Mucosa of stomach (tissue), 1 donor: ENCODE data around the gene STON1.
A peak's percentile ranks its signal among the peaks of the same experiment; 100 is the strongest.
"Not testable (repeated sequence)": the region's sequence is repeated elsewhere in the genome, so short reads cannot be mapped to it uniquely, and the experiment has no call there.

Source experiments
- H3K27me3 ChIP-seq: one replicate; pipeline ENCODE4 v1.7.0; 2013; ENCODE audit warnings: mild to moderate bottlenecking, low read length; ENCODE audit not compliant: control insufficient read depth, insufficient read depth
- H3K36me3 ChIP-seq: one replicate; pipeline ENCODE4 v1.7.0; 2013; ENCODE audit warnings: low read length; ENCODE audit not compliant: control insufficient read depth, insufficient read depth
- H3K4me1 ChIP-seq: one replicate; pipeline ENCODE4 v1.7.0; 2013; ENCODE audit warnings: mild to moderate bottlenecking, low read length; ENCODE audit not compliant: control insufficient read depth, insufficient read depth
- H3K4me3 ChIP-seq: one replicate; pipeline ENCODE4 v1.7.0; 2013; ENCODE audit warnings: low read length
- H3K9ac ChIP-seq: one replicate; pipeline ENCODE4 v1.7.0; 2013; ENCODE audit warnings: mild to moderate bottlenecking, low read length, moderate library complexity
- H3K9me3 ChIP-seq: one replicate; pipeline ENCODE4 v1.7.0; 2013; ENCODE audit warnings: mild to moderate bottlenecking, low read length, moderate library complexity; ENCODE audit not compliant: control insufficient read depth
- donor health status: Pancreatic carcinoma.

Gene STON1

GRCh38 chr2:48511849-48512470 lies 18.0 kb upstream of the STON1 start:
- no peaks in the 10 kb centered on the region for H3K27me3 ChIP-seq
- H3K36me3 ChIP-seq, result no peaks in the 10 kb centered on the region
- peaks cover 8% of the 10 kb centered on the region for H3K4me1 ChIP-seq
- no peak overlapping the region for H3K4me3 ChIP-seq
- H3K9me3 ChIP-seq, result no peaks in the 10 kb centered on the region
- H3K9ac ChIP-seq, result no peak overlapping the region

GRCh38 chr2:48512571-48512970 lies 17.4 kb upstream of the STON1 start:
- Histone ChIP-seq H3K4me1 (peaks cover 8% of the 10 kb centered on the region), H3K36me3 (no peaks in the 10 kb centered on the region), H3K27me3 (no peaks in the 10 kb centered on the region), H3K4me3 (no peak overlapping the region), H3K9me3 (no peaks in the 10 kb centered on the region), H3K9ac (no peak overlapping the region)

- Histone ChIP-seq H3K4me3 (no peak overlapping the region), H3K36me3 (no peaks in the 10 kb centered on the region), H3K4me1 (no peaks in the 10 kb centered on the region), H3K27me3 (no peaks in the 10 kb centered on the region), H3K9me3 (no peaks in the 10 kb centered on the region), H3K9ac (no peak overlapping the region)
Observed at GRCh38 chr2:48514348-48515003, 15.5 kb upstream of the STON1 start.

GRCh38 chr2:48515513-48515985 lies 14.4 kb upstream of the STON1 start:
- Histone ChIP-seq H3K9me3 (no peaks in the 10 kb centered on the region), H3K4me1 (no peaks in the 10 kb centered on the region), H3K27me3 (no peaks in the 10 kb centered on the region), H3K36me3 (no peaks in the 10 kb centered on the region), H3K9ac (no peak overlapping the region), H3K4me3 (no peak overlapping the region)

- Histone ChIP-seq H3K4me3 (no peak overlapping the region), H3K4me1 (no peaks in the 10 kb centered on the region), H3K36me3 (no peaks in the 10 kb centered on the region), H3K9ac (no peak overlapping the region), H3K9me3 (no peaks in the 10 kb centered on the region), H3K27me3 (no peaks in the 10 kb centered on the region)
Observed at GRCh38 chr2:48519593-48519992, 10.4 kb upstream of the STON1 start.

GRCh38 chr2:48524756-48525155 lies 5.2 kb upstream of the STON1 start:
- H3K9ac ChIP-seq, H3K27me3 ChIP-seq, H3K36me3 ChIP-seq, H3K9me3 ChIP-seq, H3K4me3 ChIP-seq, H3K4me1 ChIP-seq: not testable (repeated sequence)

- Histone ChIP-seq H3K9ac (no peak overlapping the region), H3K4me1 (peaks cover 3% of the 10 kb centered on the region), H3K9me3 (no peaks in the 10 kb centered on the region), H3K27me3 (no peaks in the 10 kb centered on the region), H3K4me3 (no peak overlapping the region), H3K36me3 (no peaks in the 10 kb centered on the region)
Observed at GRCh38 chr2:48525269-48525943, 4.5 kb upstream of the STON1 start.

GRCh38 chr2:48527226-48527885 lies 2.6 kb upstream of the STON1 start:
- Histone ChIP-seq H3K9ac (no peak overlapping the region), H3K4me1 (peaks cover 8% of the 10 kb centered on the region), H3K4me3 (no peak overlapping the region), H3K9me3 (no peaks in the 10 kb centered on the region), H3K27me3 (no peaks in the 10 kb centered on the region), H3K36me3 (no peaks in the 10 kb centered on the region)

- Histone ChIP-seq H3K27me3 (no peaks in the 10 kb centered on the region), H3K36me3 (no peaks in the 10 kb centered on the region), H3K4me1 (peaks cover 8% of the 10 kb centered on the region), H3K9me3 (no peaks in the 10 kb centered on the region), H3K9ac (no peak overlapping the region), H3K4me3 (no peak overlapping the region)
Observed at GRCh38 chr2:48528431-48528830, 1.5 kb upstream of the STON1 start.

- Histone ChIP-seq H3K9ac (no peak overlapping the region), H3K27me3 (no peaks in the 10 kb centered on the region), H3K4me3 (no peak overlapping the region), H3K9me3 (no peaks in the 10 kb centered on the region), H3K36me3 (no peaks in the 10 kb centered on the region), H3K4me1 (peaks cover 8% of the 10 kb centered on the region)
Observed at GRCh38 chr2:48529194-48529593, 760 bp upstream of the STON1 start.

- H3K9ac ChIP-seq, result no peak overlapping the region
- H3K9me3 ChIP-seq, result no peaks in the 10 kb centered on the region
- H3K4me3 ChIP-seq, result no peak overlapping the region
- no peaks in the 10 kb centered on the region for H3K27me3 ChIP-seq
- no peaks in the 10 kb centered on the region for H3K36me3 ChIP-seq
- H3K4me1 ChIP-seq, result peaks cover 8% of the 10 kb centered on the region
Observed at GRCh38 chr2:48529676-48530032, 300 bp upstream of the STON1 start.

GRCh38 chr2:48531141-48531648 lies 1.2 kb downstream of the STON1 start:
- peaks cover 8% of the 10 kb centered on the region for H3K4me1 ChIP-seq
- no peaks in the 10 kb centered on the region for H3K36me3 ChIP-seq
- peak overlapping the region; percentile 74 for H3K9ac ChIP-seq
- H3K27me3 ChIP-seq, result no peaks in the 10 kb centered on the region
- H3K9me3 ChIP-seq, result no peaks in the 10 kb centered on the region
- H3K4me3 ChIP-seq, result peak overlapping the region; percentile 8
